CD4-positive, alpha-beta T cell treated with Interleukin-15 for 4 hours (primary cell): ENCODE measurements around the gene CRMP1.

Source experiments
- DNase-seq: peaks from one replicate; pipeline ENCODE4 v3.0.0-alpha.2; 2020; ENCODE audit warnings: low spot score

The CRMP1 gene

GRCh38 chr4:5796976-5797375 is 95.9 kb downstream of the CRMP1 start:
- no peak for DNase-seq

- no peak for DNase-seq
These were observed 97.3 kb downstream of the CRMP1 start for GRCh38 chr4:5795580-5795979.

GRCh38 chr4:5793514-5793913 is 99.4 kb downstream of the CRMP1 start:
- no peak for DNase-seq

GRCh38 chr4:5791654-5792053 is 101.2 kb downstream of the CRMP1 start:
- DNase-seq, result no peak

GRCh38 chr4:5790546-5790857 is 102.4 kb downstream of the CRMP1 start:
- DNase-seq, result no peak

- DNase-seq, result no peak
These were observed 103.7 kb downstream of the CRMP1 start for GRCh38 chr4:5789141-5789540.

GRCh38 chr4:5788144-5788543 is 104.7 kb downstream of the CRMP1 start:
- no peak for DNase-seq

- no peak for DNase-seq
These were observed 105.6 kb downstream of the CRMP1 start for GRCh38 chr4:5787311-5787710.

- DNase-seq, result no peak
These were observed 106.8 kb downstream of the CRMP1 start for GRCh38 chr4:5785806-5786680.

- no peak for DNase-seq
These were observed 107.8 kb downstream of the CRMP1 start for GRCh38 chr4:5784960-5785611.

- DNase-seq, result no peak
These were observed 108.9 kb downstream of the CRMP1 start for GRCh38 chr4:5784021-5784420.

GRCh38 chr4:5783486-5783885 is 109.4 kb downstream of the CRMP1 start:
- DNase-seq, result no peak

- DNase-seq, result no peak
These were observed 109.9 kb downstream of the CRMP1 start for GRCh38 chr4:5782829-5783476.

- DNase-seq, result no peak
These were observed 111.2 kb downstream of the CRMP1 start for GRCh38 chr4:5781691-5782090.

- no peak for DNase-seq
These were observed 111.9 kb downstream of the CRMP1 start for GRCh38 chr4:5780831-5781480.

GRCh38 chr4:5776510-5776909 is 116.4 kb downstream of the CRMP1 start:
- DNase-seq, result no peak

GRCh38 chr4:5774416-5775036 is 118.4 kb downstream of the CRMP1 start:
- DNase-seq, result no peak

GRCh38 chr4:5773271-5773555 is 119.7 kb downstream of the CRMP1 start:
- DNase-seq, result no peak

GRCh38 chr4:5772528-5773270 is 120.2 kb downstream of the CRMP1 start:
- no peak for DNase-seq
